ENCODE data around the gene C12orf75. TPM values are rescaled to one million over a fixed set of nuclear protein-coding genes. Genes with fewer than 3 reads are reported as not detected.

The C12orf75 gene
- total and polyA plus RNA-seq, 2 of the 13 experiments (the other 11 are each of a cell fraction or from before 2014, with no cell fraction given), result 16.1 to 19.8 TPM

- TF ChIP-seq HNF4G (IDR thresholded peaks at IDR 0.05; ENCODE audit: borderline replicate concordance, low read depth, low read length) (peak; percentile 64; the same call in 1 of the 2 replicates), HNF4G (CRISPR knock-in tag; IDR thresholded peaks at IDR 0.05; ENCODE audit: borderline replicate concordance, low read depth) (no peak), ATF1 (CRISPR knock-in tag; IDR thresholded peaks at IDR 0.05) (no peak), ZBTB8A (CRISPR knock-in tag; IDR thresholded peaks at IDR 0.05; ENCODE audit: borderline replicate concordance, low read depth) (no peak), ZNF160 (CRISPR knock-in tag; IDR thresholded peaks at IDR 0.05) (no peak), CREM (IDR thresholded peaks at IDR 0.05) (peak; percentile 34; the same call in 1 of the 2 replicates), CREM (CRISPR knock-in tag; IDR thresholded peaks at IDR 0.05) (no peak), SIX1 (CRISPR knock-in tag; IDR thresholded peaks at IDR 0.05; ENCODE audit: borderline replicate concordance) (0 out of 2 replicates have a peak, but pooled peaks have one; percentile 1), GABPA (IDR thresholded peaks at IDR 0.05; ENCODE audit: low read depth, low read length) (no peak), GABPA (CRISPR knock-in tag; IDR thresholded peaks at IDR 0.05; ENCODE audit: low read depth) (0 out of 2 replicates have a peak, but pooled peaks have one; percentile 15), CBX2 (IDR thresholded peaks at IDR 0.05; ENCODE audit: low read depth, low read length) (no peak), CBX2 (CRISPR knock-in tag; IDR thresholded peaks at IDR 0.05; ENCODE audit: low read depth) (no peak), ZNF770 (CRISPR knock-in tag; IDR thresholded peaks at IDR 0.05) (no peak), ZNF124 (CRISPR knock-in tag; IDR thresholded peaks at IDR 0.05) (no peak), ZBTB46 (CRISPR knock-in tag; IDR thresholded peaks at IDR 0.05; ENCODE audit: borderline replicate concordance) (no peak), RXRA (CRISPR knock-in tag; IDR thresholded peaks at IDR 0.05) (no peak), ZKSCAN5 (CRISPR knock-in tag; IDR thresholded peaks at IDR 0.05) (no peak), ZNF143 (CRISPR knock-in tag; IDR thresholded peaks at IDR 0.05) (no peak), ZNF850 (CRISPR knock-in tag; conservative IDR thresholded peaks at IDR 0.05) (no peak), BCL6 (CRISPR knock-in tag; IDR thresholded peaks at IDR 0.05) (peak; percentile 72)
- TF ChIP-seq, protein P1, sequence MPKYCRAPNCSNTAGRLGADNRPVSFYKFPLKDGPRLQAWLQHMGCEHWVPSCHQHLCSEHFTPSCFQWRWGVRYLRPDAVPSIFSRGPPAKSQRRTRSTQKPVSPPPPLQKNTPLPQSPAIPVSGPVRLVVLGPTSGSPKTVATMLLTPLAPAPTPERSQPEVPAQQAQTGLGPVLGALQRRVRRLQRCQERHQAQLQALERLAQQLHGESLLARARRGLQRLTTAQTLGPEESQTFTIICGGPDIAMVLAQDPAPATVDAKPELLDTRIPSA (CRISPR knock-in tag; IDR thresholded peaks at IDR 0.05; ENCODE audit: borderline replicate concordance), result no peak
- TF ChIP-seq, protein P2, sequence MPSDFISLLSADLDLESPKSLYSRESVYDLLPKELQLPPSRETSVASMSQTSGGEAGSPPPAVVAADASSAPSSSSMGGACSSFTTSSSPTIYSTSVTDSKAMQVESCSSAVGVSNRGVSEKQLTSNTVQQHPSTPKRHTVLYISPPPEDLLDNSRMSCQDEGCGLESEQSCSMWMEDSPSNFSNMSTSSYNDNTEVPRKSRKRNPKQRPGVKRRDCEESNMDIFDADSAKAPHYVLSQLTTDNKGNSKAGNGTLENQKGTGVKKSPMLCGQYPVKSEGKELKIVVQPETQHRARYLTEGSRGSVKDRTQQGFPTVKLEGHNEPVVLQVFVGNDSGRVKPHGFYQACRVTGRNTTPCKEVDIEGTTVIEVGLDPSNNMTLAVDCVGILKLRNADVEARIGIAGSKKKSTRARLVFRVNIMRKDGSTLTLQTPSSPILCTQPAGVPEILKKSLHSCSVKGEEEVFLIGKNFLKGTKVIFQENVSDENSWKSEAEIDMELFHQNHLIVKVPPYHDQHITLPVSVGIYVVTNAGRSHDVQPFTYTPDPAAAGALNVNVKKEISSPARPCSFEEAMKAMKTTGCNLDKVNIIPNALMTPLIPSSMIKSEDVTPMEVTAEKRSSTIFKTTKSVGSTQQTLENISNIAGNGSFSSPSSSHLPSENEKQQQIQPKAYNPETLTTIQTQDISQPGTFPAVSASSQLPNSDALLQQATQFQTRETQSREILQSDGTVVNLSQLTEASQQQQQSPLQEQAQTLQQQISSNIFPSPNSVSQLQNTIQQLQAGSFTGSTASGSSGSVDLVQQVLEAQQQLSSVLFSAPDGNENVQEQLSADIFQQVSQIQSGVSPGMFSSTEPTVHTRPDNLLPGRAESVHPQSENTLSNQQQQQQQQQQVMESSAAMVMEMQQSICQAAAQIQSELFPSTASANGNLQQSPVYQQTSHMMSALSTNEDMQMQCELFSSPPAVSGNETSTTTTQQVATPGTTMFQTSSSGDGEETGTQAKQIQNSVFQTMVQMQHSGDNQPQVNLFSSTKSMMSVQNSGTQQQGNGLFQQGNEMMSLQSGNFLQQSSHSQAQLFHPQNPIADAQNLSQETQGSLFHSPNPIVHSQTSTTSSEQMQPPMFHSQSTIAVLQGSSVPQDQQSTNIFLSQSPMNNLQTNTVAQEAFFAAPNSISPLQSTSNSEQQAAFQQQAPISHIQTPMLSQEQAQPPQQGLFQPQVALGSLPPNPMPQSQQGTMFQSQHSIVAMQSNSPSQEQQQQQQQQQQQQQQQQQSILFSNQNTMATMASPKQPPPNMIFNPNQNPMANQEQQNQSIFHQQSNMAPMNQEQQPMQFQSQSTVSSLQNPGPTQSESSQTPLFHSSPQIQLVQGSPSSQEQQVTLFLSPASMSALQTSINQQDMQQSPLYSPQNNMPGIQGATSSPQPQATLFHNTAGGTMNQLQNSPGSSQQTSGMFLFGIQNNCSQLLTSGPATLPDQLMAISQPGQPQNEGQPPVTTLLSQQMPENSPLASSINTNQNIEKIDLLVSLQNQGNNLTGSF (CRISPR knock-in tag; IDR thresholded peaks at IDR 0.05), result no peak
These were observed 12.4 kb upstream of the C12orf75 start (continued) for GRCh38 chr12:105317942-105318621.

Data from HepG2 (cell line).